T-helper 2 cell treated with Interferon-gamma antibody and Interleukin-4, amounts not matched to agents 100 ng/mL and 5 ng/mL, for 36 hours (primary cell): Measurements from ENCODE around the gene GGN. TPM values are rescaled to one million over a fixed set of nuclear protein-coding genes. Genes with fewer than 3 reads are reported as not detected.

Source experiments
- intact Hi-C: fragments of 100-400 bp; cut with micrococcal nuclease; formaldehyde crosslinking; loops from one replicate; pipeline ENCODE4 v1.15.1; 2023
- total RNA-seq: library from RNA; stranded (reverse); gene quantifications from 2 replicates; pipeline ENCODE4 v1.2.3, GENCODE V29; 2022

The GGN gene
- total RNA-seq, 1 donor from 2014 or later, result 0.11 TPM

DNA sequence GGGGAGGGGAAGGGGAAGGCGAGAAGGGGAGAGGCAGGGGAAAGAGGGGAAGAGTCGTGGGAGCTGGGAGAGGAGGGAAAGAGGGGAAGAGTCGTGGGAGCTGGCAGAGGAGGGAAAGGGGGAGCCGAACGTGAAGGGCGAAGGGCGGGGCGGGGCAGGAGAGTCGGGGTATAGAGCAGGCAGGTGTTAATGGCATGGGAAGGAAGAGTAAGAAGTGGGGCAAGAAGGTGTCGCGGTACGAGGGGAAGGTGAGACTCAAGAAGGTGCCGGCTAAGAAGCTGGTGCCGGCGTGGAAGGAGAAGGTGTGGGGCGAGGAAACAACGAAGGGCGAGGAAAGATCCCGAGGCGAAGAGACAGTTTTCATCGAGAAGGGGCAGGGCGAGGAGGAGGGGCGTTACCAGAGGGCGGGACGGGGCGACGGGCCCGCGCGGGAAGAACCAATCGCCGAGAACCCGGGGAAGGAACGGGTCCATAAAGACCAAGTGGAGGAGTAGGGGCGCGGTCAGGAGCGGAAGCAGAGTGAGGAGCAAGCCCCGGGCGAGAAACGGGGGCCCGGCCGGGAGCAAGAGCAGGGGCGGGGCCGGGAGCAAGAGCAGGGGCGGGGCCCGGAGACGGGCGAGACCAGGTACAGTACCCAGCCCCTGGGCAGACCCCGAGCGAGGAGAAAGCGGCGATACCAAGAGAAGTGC, 51.7 kb downstream of the GGN start:
- intact Hi-C loops, result loop anchor here (1.0 to 5.0 kb wide), 11 partner anchors 20 to 437 kb away; partner anchors contain the start of genes GGN, PSMD8, SIPA1L3 and SPINT2

Other genes with a start within 250 kb of the GGN start
- 1.2 and 1.6 TPM in 2 replicates for gene DPF1, start 163.8 kb downstream of the GGN start, total RNA-seq
- gene PPP1R14A, start 131.7 kb downstream of the GGN start, total RNA-seq, result 88.8 and 89.6 TPM in 2 replicates
- 71.0 and 71.3 TPM in 2 replicates for gene SPINT2, start 123.5 kb downstream of the GGN start, total RNA-seq
- 0.84 and 1.1 TPM in 2 replicates for gene C19orf33, start 83.8 kb downstream of the GGN start, total RNA-seq
- gene YIF1B, start 72.1 kb downstream of the GGN start, total RNA-seq, result 86.2 and 88.3 TPM in 2 replicates
- 20.2 and 23.1 TPM in 2 replicates for gene KCNK6, start 68.2 kb downstream of the GGN start, total RNA-seq
- 4.9 and 5.2 TPM in 2 replicates for gene CATSPERG, start 52.2 kb downstream of the GGN start, total RNA-seq
- 200 and 206 TPM in 2 replicates for gene PSMD8, start 13.5 kb downstream of the GGN start, total RNA-seq
- 1.9 TPM in 2 replicates for gene SPRED3, start 663 bp upstream of the GGN start, total RNA-seq
- 31.4 and 32.3 TPM in 2 replicates for gene FAM98C, start 15.1 kb upstream of the GGN start, total RNA-seq
- gene RASGRP4, start 38.2 kb upstream of the GGN start, total RNA-seq, result 7.6 and 9.4 TPM in 2 replicates
- gene RYR1, start 45.7 kb upstream of the GGN start, total RNA-seq, result 2.4 and 4.4 TPM in 2 replicates
- gene MAP4K1, start 229.9 kb upstream of the GGN start, total RNA-seq, result 283 and 284 TPM in 2 replicates
- gene EIF3K, start 231.2 kb upstream of the GGN start, total RNA-seq, result 350 and 352 TPM in 2 replicates